ENCODE data around the gene NUMA1.

NUMA1 gene

DNA sequence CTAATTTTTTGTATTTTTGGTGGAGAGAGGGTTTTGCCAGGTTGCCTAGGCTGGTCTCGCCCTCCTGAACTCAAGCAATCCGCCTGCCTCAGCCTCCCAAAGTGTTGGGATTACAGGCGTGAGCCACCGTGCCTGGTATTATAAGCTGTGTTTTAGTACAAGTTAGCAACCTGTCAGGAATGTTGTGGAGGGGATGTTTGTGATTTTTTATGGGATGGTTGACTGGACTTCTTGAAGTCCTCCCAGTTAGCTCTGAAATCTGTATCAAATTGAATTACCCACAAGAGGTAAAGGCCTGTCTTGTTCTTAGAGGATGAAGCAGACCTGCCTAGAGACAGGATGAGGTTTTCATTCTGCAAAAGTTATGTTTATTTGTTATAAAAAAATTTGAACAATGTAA, 115.7 kb downstream of the NUMA1 start:
- no peak for DNase-seq (ENCODE audit: low read depth in 3 of 3)

GRCh38 chr11:71963468-71963867, 116.9 kb downstream of the NUMA1 start:
- no peak for DNase-seq (ENCODE audit: low read depth in 3 of 3)

DNA sequence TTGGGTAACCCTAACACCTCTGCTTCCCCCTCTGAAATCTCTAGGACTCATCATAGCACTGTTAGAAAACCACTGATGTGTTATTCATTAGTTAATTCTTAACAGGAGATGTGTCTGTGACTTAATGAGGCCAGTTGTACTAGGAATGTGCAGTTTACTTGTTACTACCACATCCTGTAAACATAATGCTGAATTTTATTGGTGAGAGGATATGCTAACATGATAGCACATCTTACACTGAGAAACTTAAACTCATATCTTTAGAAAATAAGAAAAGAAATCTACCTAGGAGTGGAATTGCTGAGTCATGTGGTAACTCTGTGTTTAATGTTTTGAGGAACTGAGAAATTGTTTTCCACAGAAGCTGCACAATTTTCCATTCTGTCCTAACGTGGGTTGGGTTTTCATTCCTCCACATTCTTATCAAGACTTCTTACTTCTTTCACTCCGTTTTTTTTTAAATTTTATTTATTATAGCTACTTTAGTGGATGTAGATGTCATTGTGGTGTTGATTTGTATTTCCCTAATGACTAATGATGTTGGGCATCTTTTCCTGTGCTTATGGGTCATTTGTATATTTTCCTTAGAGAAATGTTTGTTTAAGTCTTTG, 117.8 kb downstream of the NUMA1 start:
- no peak for DNase-seq (ENCODE audit: low read depth in 3 of 3)

- DNase-seq (ENCODE audit: low read depth in 3 of 3) = no peak
Observed at GRCh38 chr11:71955898-71956456, 124.4 kb downstream of the NUMA1 start.

Data from stimulated activated CD4-positive, alpha-beta T cell treated with anti-CD3 and anti-CD28 coated beads, TNF-alpha, amount 100 ng/mL, for 24 hours (primary cell).